ENCODE data around the gene SNAP47.

Gene SNAP47

DNA sequence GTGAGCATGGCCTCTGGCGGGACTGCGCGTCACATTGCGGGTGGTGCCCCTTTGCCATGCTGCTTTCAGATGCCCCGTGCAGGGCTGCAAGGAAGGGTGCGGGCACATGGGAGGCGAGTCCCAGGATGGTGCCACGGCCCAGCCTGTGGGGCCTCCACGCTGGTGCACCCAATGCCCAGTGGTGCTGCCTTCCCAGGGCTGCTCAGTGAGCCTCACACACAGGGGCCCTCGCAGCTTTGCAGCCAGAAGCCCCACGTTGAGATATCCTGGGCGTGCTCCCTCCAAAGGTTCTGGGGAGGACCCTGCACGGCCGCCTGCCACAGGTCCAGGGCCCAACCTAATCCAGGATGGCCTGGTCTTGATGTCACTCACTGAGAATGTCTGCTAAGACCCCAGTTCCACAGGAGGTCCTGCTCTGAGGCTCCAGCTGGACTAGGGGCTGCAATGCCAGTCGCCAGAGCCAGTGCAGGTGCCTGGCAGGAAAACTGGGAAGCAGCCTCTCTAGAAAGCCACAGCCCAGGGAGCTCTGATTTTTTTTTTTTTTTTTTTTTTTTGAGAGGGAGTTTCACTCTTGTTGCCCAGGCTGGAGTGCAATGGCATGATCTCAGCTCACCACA is 46.2 kb downstream of the SNAP47 start:
- Histone ChIP-seq H3K27me3 (no peaks in the 10 kb centered on the region), H3K4me1 (no peaks in the 10 kb centered on the region), H3K9me3 (no peaks in the 10 kb centered on the region), H3K4me3 (ENCODE audit: low read depth, low read length) (no peak overlapping the region), H3K36me3 (no peaks in the 10 kb centered on the region)
- DNase-seq: no peak
- TF ChIP-seq, protein P1, sequence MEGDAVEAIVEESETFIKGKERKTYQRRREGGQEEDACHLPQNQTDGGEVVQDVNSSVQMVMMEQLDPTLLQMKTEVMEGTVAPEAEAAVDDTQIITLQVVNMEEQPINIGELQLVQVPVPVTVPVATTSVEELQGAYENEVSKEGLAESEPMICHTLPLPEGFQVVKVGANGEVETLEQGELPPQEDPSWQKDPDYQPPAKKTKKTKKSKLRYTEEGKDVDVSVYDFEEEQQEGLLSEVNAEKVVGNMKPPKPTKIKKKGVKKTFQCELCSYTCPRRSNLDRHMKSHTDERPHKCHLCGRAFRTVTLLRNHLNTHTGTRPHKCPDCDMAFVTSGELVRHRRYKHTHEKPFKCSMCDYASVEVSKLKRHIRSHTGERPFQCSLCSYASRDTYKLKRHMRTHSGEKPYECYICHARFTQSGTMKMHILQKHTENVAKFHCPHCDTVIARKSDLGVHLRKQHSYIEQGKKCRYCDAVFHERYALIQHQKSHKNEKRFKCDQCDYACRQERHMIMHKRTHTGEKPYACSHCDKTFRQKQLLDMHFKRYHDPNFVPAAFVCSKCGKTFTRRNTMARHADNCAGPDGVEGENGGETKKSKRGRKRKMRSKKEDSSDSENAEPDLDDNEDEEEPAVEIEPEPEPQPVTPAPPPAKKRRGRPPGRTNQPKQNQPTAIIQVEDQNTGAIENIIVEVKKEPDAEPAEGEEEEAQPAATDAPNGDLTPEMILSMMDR (IDR thresholded peaks at IDR 0.05; ENCODE audit: low read depth, low read length): no peak

- Histone ChIP-seq H3K36me3 (no peaks in the 10 kb centered on the region), H3K9me3 (no peaks in the 10 kb centered on the region), H3K4me3 (ENCODE audit: low read depth, low read length) (no peak overlapping the region), H3K27me3 (no peaks in the 10 kb centered on the region), H3K4me1 (no peaks in the 10 kb centered on the region)
- no peak for DNase-seq
- TF ChIP-seq, protein P1 (IDR thresholded peaks at IDR 0.05; ENCODE audit: low read depth, low read length): no peak
Measured at GRCh38 chr1:227782226-227782625, 47.0 kb downstream of the SNAP47 start.

- Histone ChIP-seq H3K4me1 (no peaks in the 10 kb centered on the region), H3K9me3 (no peaks in the 10 kb centered on the region), H3K36me3 (no peaks in the 10 kb centered on the region), H3K4me3 (ENCODE audit: low read depth, low read length) (no peak overlapping the region), H3K27me3 (no peaks in the 10 kb centered on the region)
- TF ChIP-seq, protein P1 (IDR thresholded peaks at IDR 0.05; ENCODE audit: low read depth, low read length): no peak
- DNase-seq: no peak
Measured at GRCh38 chr1:227785094-227785804, 50.0 kb downstream of the SNAP47 start.

GRCh38 chr1:227785805-227786671 is 50.8 kb downstream of the SNAP47 start:
- Histone ChIP-seq H3K27me3 (no peaks in the 10 kb centered on the region), H3K9me3 (no peaks in the 10 kb centered on the region), H3K4me3 (ENCODE audit: low read depth, low read length) (no peak overlapping the region), H3K36me3 (no peaks in the 10 kb centered on the region), H3K4me1 (no peaks in the 10 kb centered on the region)
- TF ChIP-seq, protein P1 (IDR thresholded peaks at IDR 0.05; ENCODE audit: low read depth, low read length): no peak
- no peak for DNase-seq

DNA sequence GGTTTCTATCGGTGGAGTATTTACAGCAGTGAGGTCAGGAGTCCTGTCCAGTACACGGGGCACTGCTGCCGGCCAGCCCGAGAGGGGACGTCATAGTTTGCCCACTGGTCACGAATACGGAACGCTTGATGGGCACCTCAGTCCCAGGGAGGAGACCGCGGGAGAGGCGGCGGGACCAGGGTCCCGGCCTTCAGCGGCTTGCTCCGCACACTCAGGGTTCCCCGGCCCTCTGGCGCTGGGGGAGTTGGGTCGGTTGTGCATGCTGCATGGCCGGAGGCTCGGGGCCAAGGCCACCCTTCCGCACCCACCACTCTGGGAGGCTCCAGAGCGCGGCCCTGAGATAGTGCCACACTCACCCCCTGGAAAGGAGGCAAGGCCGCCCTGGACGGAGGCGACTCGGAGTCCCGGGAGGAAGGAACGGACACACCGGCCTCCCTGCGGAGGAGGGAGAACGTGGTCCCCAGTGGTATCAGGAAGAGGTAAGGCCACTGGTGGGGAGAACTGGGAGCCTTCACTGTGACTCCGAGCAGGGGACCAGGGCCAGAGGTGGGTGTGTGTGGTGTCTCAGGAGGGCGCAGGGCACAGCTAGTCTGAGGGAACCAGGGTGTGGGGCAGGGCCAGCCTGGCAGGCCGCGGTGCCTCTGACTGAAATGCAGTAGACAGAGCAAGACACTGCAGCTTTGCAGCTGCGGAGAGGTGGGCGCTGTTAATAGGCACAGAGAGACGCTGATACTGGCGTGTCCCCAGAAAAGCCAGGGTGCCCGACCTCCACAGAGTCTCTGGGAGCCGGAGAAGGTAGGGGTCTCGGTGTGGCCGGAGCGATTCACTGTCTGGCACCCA is 51.7 kb downstream of the SNAP47 start:
- Histone ChIP-seq H3K9me3 (no peaks in the 10 kb centered on the region), H3K36me3 (no peaks in the 10 kb centered on the region), H3K4me3 (ENCODE audit: low read depth, low read length) (no peak overlapping the region), H3K27me3 (no peaks in the 10 kb centered on the region), H3K4me1 (no peaks in the 10 kb centered on the region)
- no peak for DNase-seq
- TF ChIP-seq, protein P1 (IDR thresholded peaks at IDR 0.05; ENCODE audit: low read depth, low read length): no peak
